CD14-positive monocyte (primary cell): Measurements from ENCODE around the gene PLEKHA8. TPM values are rescaled to one million over a fixed set of nuclear protein-coding genes. Genes with fewer than 3 reads are reported as not detected.
A peak's percentile ranks its signal among the peaks of the same experiment; 100 is the strongest.

Experiments
- DNase-seq, 3 donors: peaks; one replicate each; pipeline ENCODE4 v3.0.0-alpha.2; 2011 to 2022
- H2AFZ ChIP-seq: 2 replicates; pipeline ENCODE4 v1.6.0; 2012; ENCODE audit warnings: mild to moderate bottlenecking, low read depth, low read length, inconsistent platforms; ENCODE audit not compliant: insufficient read depth, poor library complexity, severe bottlenecking
- H3K27ac ChIP-seq, 2 donors: 1 replicate in 1 of 2; 2 replicates in 1 of 2; pipeline ENCODE4 v1.5.1; 2012 to 2013; ENCODE audit warnings: low read length in 2 of 2, control low read depth in 1 of 2, inconsistent platforms in 1 of 2, low read depth in 1 of 2, mild to moderate bottlenecking in 1 of 2
- H3K27me3 ChIP-seq, 2 donors: one replicate each; pipeline versions ENCODE4 v1.6.0 to v1.6.1; 2011 to 2013; ENCODE audit warnings: low read length in 2 of 2; ENCODE audit not compliant: control insufficient read depth in 2 of 2, insufficient read depth in 2 of 2
- H3K36me3 ChIP-seq, 2 donors: replicated peaks in 1 of 2; 1 replicate in 1 of 2; 2 replicates in 1 of 2; pipeline versions ENCODE4 v1.5.1 to v1.6.1; 2012 to 2013; ENCODE audit warnings: low read length in 2 of 2, control low read depth in 1 of 2, inconsistent platforms in 1 of 2, mild to moderate bottlenecking in 1 of 2; ENCODE audit not compliant: insufficient read depth in 2 of 2, control insufficient read depth in 1 of 2
- H3K4me1 ChIP-seq, 2 donors: 1 replicate in 1 of 2; 2 replicates in 1 of 2; pipeline versions ENCODE4 v1.5.1 to v1.6.1; 2012 to 2013; ENCODE audit warnings: low read length in 2 of 2, control low read depth in 1 of 2, inconsistent platforms in 1 of 2, mild to moderate bottlenecking in 1 of 2, moderate library complexity in 1 of 2; ENCODE audit not compliant: insufficient read depth in 2 of 2, control insufficient read depth in 1 of 2
- H3K4me2 ChIP-seq: replicated peaks from 2 replicates; pipeline ENCODE3; 2012; ENCODE audit warnings: low read length, moderate library complexity, mild to moderate bottlenecking; ENCODE audit not compliant: poor library complexity, severe bottlenecking; ENCODE audit errors: extremely low read depth
- H3K4me3 ChIP-seq, 3 experiments: fragments of 200-600 bp in 1 of 3; sonication (generic) in 1 of 3; replicated peaks in 1 of 3; 1 replicate in 2 of 3; 2 replicates in 1 of 3; pipeline ENCODE4 v1.5.1; 2011 to 2013; ENCODE audit warnings: low read length in 3 of 3, mild to moderate bottlenecking in 3 of 3, control low read depth in 2 of 3, low read depth in 2 of 3, inconsistent platforms in 1 of 3, moderate library complexity in 1 of 3
- H3K79me2 ChIP-seq: 2 replicates; pipeline ENCODE4 v1.6.0; 2012; ENCODE audit warnings: mild to moderate bottlenecking, control low read depth, inconsistent platforms, low read length, moderate library complexity; ENCODE audit not compliant: insufficient read depth
- H3K9ac ChIP-seq: 2 replicates; pipeline ENCODE4 v1.6.0; 2017; ENCODE audit warnings: low read length, mild to moderate bottlenecking; ENCODE audit not compliant: insufficient read depth, poor library complexity, severe bottlenecking
- H3K9me3 ChIP-seq, 2 donors: replicated peaks in 1 of 2; 1 replicate in 1 of 2; 2 replicates in 1 of 2; pipeline versions ENCODE4 v1.5.1 to v1.6.1; 2012 to 2013; ENCODE audit warnings: low read length in 2 of 2, control low read depth in 1 of 2; ENCODE audit not compliant: control insufficient read depth in 1 of 2, insufficient read depth in 1 of 2
- H4K20me1 ChIP-seq: 2 replicates; pipeline ENCODE4 v1.6.0; 2012; ENCODE audit warnings: mild to moderate bottlenecking, low read length, control low read depth, moderate library complexity; ENCODE audit not compliant: insufficient read depth
- H3K27ac Mint-ChIP-seq, 7 donors: one replicate each; pipeline ENCODE4 v1.8.0; 2020; ENCODE audit warnings: mild to moderate bottlenecking in 7 of 7, mixed read lengths in 7 of 7, moderate library complexity in 6 of 7, inconsistent platforms in 2 of 7
- H3K27me3 Mint-ChIP-seq, 3 donors: one replicate each; pipeline ENCODE4 v1.8.0; 2021 to 2022; ENCODE audit warnings: low read depth in 3 of 3, mild to moderate bottlenecking in 3 of 3, mixed read lengths in 3 of 3, moderate library complexity in 3 of 3, inconsistent platforms in 1 of 3
- H3K36me3 Mint-ChIP-seq, 2 donors: one replicate each; pipeline ENCODE4 v1.8.0; 2020; ENCODE audit warnings: mixed read lengths in 2 of 2, inconsistent platforms in 1 of 2, mild to moderate bottlenecking in 1 of 2
- H3K4me1 Mint-ChIP-seq: one replicate; pipeline ENCODE4 v1.8.0; 2020; ENCODE audit warnings: mild to moderate bottlenecking, mixed read lengths
- H3K4me3 Mint-ChIP-seq, 2 donors: one replicate each; pipeline ENCODE4 v1.8.0; 2020; ENCODE audit warnings: mild to moderate bottlenecking in 2 of 2, mixed read lengths in 2 of 2, moderate library complexity in 1 of 2
- H3K9me3 Mint-ChIP-seq, 7 donors: one replicate each; pipeline ENCODE4 v1.8.0; 2020 to 2022; ENCODE audit warnings: mixed read lengths in 7 of 7, mild to moderate bottlenecking in 6 of 7, moderate library complexity in 6 of 7, inconsistent platforms in 2 of 7
- WGBS: methylation state at CpG from one replicate; pipeline ENCODE4 v1.1.5; 2013; ENCODE audit warnings: missing lambda C conversion rate; ENCODE audit not compliant: insufficient coverage; 5-methylcytosine and 5-hydroxymethylcytosine counted together
- intact Hi-C, 2 donors: fragments of 100-400 bp; cut with micrococcal nuclease; formaldehyde crosslinking; loops; one replicate each; pipeline versions ENCODE4 v1.15.0 to v1.15.1; 2023
- polyA plus RNA-seq, 3 donors: library from polyadenylated mRNA; depleted of rRNA in 1 of 3; unstranded in 2 of 3; stranded (reverse) in 1 of 3; fragments of 300-500 nt in 2 of 3; fragments of >200 nt in 1 of 3; fragmentation: Illumina TruSeq in 2 of 3; gene quantifications; 1 replicate in 2 of 3; 2 replicates in 1 of 3; pipeline ENCODE4 v1.2.3, GENCODE V29; 2012 to 2021
- TF ChIP-seq, protein P1 (sequence below): fragments of 200-600 bp; IDR thresholded peaks from one replicate; pipeline ENCODE4 v1.8.0; 2022; ENCODE audit warnings: antibody characterized with exemption, mild to moderate bottlenecking

The PLEKHA8 gene
- polyA plus RNA-seq, 3 donors = 2.4 to 2.7 (median 2.6) TPM

DNA sequence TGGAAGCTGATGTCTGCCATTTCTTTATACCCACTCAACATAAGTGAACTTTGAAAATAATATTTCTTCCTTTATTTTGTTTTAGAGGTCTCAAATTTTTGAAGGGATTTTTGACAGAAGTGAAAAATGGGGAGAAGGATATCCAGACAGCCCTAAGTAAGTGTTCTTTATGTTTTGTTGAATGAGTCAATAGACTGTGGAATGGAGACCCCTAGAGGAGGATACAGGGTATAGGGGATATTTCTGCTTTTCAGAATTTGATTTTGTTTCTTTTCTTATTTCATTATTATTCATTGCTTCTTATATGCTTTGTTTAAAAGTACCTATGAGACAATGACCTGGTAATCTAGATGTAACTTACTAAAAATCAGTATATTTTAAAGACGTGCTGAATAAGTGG lies 34.4 kb downstream of the PLEKHA8 start:
- peaks cover 0 to 3% (median 0%) of the 10 kb centered on the region in 3 donors for H3K27me3 Mint-ChIP-seq
- peaks cover 20 to 28% of the 10 kb centered on the region in 2 donors for H3K36me3 Mint-ChIP-seq
- WGBS = no CpG with 5 or more reads among the region's 1 CpG
- no peak overlapping the region for H2AFZ ChIP-seq
- H3K9me3 ChIP-seq = no peaks in the 10 kb centered on the region
- no peaks in the 10 kb centered on the region for H3K4me1 ChIP-seq
- no peak overlapping the region for H3K4me2 ChIP-seq
- no peaks in the 10 kb centered on the region for H4K20me1 ChIP-seq
- DNase-seq = peak; percentile 7 to 23 (median 12)
- TF ChIP-seq, protein P1, sequence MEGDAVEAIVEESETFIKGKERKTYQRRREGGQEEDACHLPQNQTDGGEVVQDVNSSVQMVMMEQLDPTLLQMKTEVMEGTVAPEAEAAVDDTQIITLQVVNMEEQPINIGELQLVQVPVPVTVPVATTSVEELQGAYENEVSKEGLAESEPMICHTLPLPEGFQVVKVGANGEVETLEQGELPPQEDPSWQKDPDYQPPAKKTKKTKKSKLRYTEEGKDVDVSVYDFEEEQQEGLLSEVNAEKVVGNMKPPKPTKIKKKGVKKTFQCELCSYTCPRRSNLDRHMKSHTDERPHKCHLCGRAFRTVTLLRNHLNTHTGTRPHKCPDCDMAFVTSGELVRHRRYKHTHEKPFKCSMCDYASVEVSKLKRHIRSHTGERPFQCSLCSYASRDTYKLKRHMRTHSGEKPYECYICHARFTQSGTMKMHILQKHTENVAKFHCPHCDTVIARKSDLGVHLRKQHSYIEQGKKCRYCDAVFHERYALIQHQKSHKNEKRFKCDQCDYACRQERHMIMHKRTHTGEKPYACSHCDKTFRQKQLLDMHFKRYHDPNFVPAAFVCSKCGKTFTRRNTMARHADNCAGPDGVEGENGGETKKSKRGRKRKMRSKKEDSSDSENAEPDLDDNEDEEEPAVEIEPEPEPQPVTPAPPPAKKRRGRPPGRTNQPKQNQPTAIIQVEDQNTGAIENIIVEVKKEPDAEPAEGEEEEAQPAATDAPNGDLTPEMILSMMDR = peak; percentile 57
- H3K79me2 ChIP-seq = no peaks in the 10 kb centered on the region
- peaks cover 0 to 4% (median 0%) of the 10 kb centered on the region in 7 donors for H3K9me3 Mint-ChIP-seq
- H3K27me3 ChIP-seq = no peaks in the 10 kb centered on the region
- H3K27ac Mint-ChIP-seq = no peak overlapping the region
- intact Hi-C loops = loop anchor here in 1 of 2 donors (10.0 kb wide), 2 partner anchors 118 to 178 kb away; no protein-coding TSS in a partner anchor
- H3K4me1 Mint-ChIP-seq = peaks cover 4% of the 10 kb centered on the region
- H3K27ac ChIP-seq = no peak overlapping the region
- no peak overlapping the region for H3K4me3 ChIP-seq
- H3K4me3 Mint-ChIP-seq = no peak overlapping the region
- no peak overlapping the region for H3K9ac ChIP-seq
- H3K36me3 ChIP-seq = peaks cover 0 to 16% of the 10 kb centered on the region in 2 donors

DNA sequence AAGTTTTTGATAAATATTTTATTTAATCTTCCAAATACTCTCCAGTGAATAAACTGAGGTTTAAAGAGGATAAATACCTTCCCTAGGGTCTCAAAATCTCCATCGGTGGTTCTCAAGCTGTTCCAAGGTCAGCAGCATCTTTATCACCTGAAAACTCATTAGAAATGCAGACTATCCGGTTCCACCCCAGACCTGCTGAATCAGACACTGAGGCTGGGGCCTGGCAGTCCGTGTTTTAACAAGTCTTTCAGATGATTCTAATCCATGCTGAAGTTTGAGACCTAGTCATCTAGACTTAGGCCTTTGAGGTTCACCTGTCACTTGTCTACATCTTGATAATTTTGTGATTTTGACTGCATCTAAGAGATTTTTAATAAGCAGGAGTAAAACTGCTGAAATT lies 37.5 kb downstream of the PLEKHA8 start:
- Histone ChIP-seq H3K79me2 (no peaks in the 10 kb centered on the region), H3K4me2 (no peak overlapping the region), H2AFZ (no peak overlapping the region), H3K27ac (no peak overlapping the region), H3K9me3 (no peaks in the 10 kb centered on the region), H3K4me3 (no peak overlapping the region), H3K9ac (no peak overlapping the region), H4K20me1 (no peaks in the 10 kb centered on the region), H3K36me3 (peaks cover 2 to 16% of the 10 kb centered on the region in 2 donors), H3K4me1 (no peaks in the 10 kb centered on the region), H3K27me3 (no peaks in the 10 kb centered on the region)
- DNase-seq = no peak
- intact Hi-C loops = loop anchor here in 1 of 2 donors (10.0 kb wide), 2 partner anchors 121 to 181 kb away; no protein-coding TSS in a partner anchor
- Mint-ChIP-seq H3K4me3 (no peak overlapping the region), H3K27me3 (peaks cover 0 to 3% (median 1%) of the 10 kb centered on the region in 3 donors), H3K9me3 (no peaks in the 10 kb centered on the region), H3K36me3 (peaks cover 23 to 29% of the 10 kb centered on the region in 2 donors), H3K4me1 (peaks cover 2% of the 10 kb centered on the region), H3K27ac (no peak overlapping the region)
- WGBS = 100% methylated on average over 3 of the region's 3 CpGs
- TF ChIP-seq, protein P1 = no peak
